ENCODE data around the gene LIN37. TPM values are rescaled to one million over a fixed set of nuclear protein-coding genes. Genes with fewer than 3 reads are reported as not detected.

The LIN37 gene
- total and polyA plus RNA-seq, 2 of the 13 experiments (the other 11 are each of a cell fraction or from before 2014, with no cell fraction given): 6.3 to 8.7 TPM

- TF ChIP-seq, protein P1, sequence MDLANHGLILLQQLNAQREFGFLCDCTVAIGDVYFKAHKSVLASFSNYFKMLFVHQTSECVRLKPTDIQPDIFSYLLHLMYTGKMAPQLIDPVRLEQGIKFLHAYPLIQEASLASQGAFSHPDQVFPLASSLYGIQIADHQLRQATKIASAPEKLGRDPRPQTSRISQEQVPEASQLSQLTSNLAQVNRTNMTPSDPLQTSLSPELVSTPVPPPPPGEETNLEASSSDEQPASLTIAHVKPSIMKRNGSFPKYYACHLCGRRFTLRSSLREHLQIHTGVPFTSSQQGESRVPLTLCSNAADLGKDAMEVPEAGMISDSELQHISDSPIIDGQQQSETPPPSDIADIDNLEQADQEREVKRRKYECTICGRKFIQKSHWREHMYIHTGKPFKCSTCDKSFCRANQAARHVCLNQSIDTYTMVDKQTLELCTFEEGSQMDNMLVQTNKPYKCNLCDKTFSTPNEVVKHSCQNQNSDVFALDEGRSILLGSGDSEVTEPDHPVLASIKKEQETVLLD (CRISPR knock-in tag; IDR thresholded peaks at IDR 0.05; ENCODE audit: low read depth): no peak
- TF ChIP-seq MLXIP (CRISPR knock-in tag; IDR thresholded peaks at IDR 0.05; ENCODE audit: borderline replicate concordance): no peak
- 0 out of 2 replicates have a peak, but pooled peaks have one; percentile 24 for TF ChIP-seq PITX1 (CRISPR knock-in tag; IDR thresholded peaks at IDR 0.05)
- TF ChIP-seq ZSCAN30 (CRISPR knock-in tag; IDR thresholded peaks at IDR 0.05): no peak
- TF ChIP-seq REXO4 (CRISPR knock-in tag; IDR thresholded peaks at IDR 0.05; ENCODE audit: borderline replicate concordance): no peak
- no peak for TF ChIP-seq ZNF660 (CRISPR knock-in tag; IDR thresholded peaks at IDR 0.05; ENCODE audit: borderline replicate concordance, low read depth)
- TF ChIP-seq ZNF7 (CRISPR knock-in tag; IDR thresholded peaks at IDR 0.05): no peak
- peak; percentile 71; the same call in 1 of the 2 replicates for TF ChIP-seq ZNF547 (CRISPR knock-in tag; IDR thresholded peaks at IDR 0.05)
- peak; percentile 20; the same call in 1 of the 2 replicates for TF ChIP-seq ZBTB20 (CRISPR knock-in tag; IDR thresholded peaks at IDR 0.05; ENCODE audit: borderline replicate concordance, low read depth)
- no peak for TF ChIP-seq SSRP1 (CRISPR knock-in tag; IDR thresholded peaks at IDR 0.05)
- TF ChIP-seq PHF21A (CRISPR knock-in tag; IDR thresholded peaks at IDR 0.05): no peak
- TF ChIP-seq ZGPAT (CRISPR knock-in tag; IDR thresholded peaks at IDR 0.05): no peak
- 0 out of 2 replicates have a peak, but pooled peaks have one; percentile 45 for TF ChIP-seq ZNF274 (CRISPR knock-in tag; IDR thresholded peaks at IDR 0.05)
- TF ChIP-seq ZNF589 (CRISPR knock-in tag; conservative IDR thresholded peaks at IDR 0.05): no peak
- TF ChIP-seq ZNF224 (CRISPR knock-in tag; IDR thresholded peaks at IDR 0.05): no peak
- TF ChIP-seq BRCA1 (CRISPR knock-in tag; IDR thresholded peaks at IDR 0.05): no peak
- TF ChIP-seq, protein P2, sequence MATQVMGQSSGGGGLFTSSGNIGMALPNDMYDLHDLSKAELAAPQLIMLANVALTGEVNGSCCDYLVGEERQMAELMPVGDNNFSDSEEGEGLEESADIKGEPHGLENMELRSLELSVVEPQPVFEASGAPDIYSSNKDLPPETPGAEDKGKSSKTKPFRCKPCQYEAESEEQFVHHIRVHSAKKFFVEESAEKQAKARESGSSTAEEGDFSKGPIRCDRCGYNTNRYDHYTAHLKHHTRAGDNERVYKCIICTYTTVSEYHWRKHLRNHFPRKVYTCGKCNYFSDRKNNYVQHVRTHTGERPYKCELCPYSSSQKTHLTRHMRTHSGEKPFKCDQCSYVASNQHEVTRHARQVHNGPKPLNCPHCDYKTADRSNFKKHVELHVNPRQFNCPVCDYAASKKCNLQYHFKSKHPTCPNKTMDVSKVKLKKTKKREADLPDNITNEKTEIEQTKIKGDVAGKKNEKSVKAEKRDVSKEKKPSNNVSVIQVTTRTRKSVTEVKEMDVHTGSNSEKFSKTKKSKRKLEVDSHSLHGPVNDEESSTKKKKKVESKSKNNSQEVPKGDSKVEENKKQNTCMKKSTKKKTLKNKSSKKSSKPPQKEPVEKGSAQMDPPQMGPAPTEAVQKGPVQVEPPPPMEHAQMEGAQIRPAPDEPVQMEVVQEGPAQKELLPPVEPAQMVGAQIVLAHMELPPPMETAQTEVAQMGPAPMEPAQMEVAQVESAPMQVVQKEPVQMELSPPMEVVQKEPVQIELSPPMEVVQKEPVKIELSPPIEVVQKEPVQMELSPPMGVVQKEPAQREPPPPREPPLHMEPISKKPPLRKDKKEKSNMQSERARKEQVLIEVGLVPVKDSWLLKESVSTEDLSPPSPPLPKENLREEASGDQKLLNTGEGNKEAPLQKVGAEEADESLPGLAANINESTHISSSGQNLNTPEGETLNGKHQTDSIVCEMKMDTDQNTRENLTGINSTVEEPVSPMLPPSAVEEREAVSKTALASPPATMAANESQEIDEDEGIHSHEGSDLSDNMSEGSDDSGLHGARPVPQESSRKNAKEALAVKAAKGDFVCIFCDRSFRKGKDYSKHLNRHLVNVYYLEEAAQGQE (IDR thresholded peaks at IDR 0.05; ENCODE audit: borderline replicate concordance in 1 of 2, low read depth in 1 of 2, low read length in 2 of 2): no peak
- TF ChIP-seq ZNF280B (CRISPR knock-in tag; IDR thresholded peaks at IDR 0.05; ENCODE audit: borderline replicate concordance): peak; percentile 26; the same call in 1 of the 2 replicates
Measured at GRCh38 chr19:35718345-35719041, 29.9 kb upstream of the LIN37 start (continued).
